Daoy (cell line): ENCODE data around the gene AMOTL1. TPM values are rescaled to one million over a fixed set of nuclear protein-coding genes. Genes with fewer than 3 reads are reported as not detected.
A peak's percentile ranks its signal among the peaks of the same experiment; 100 is the strongest.
"Not testable (repeated sequence)": the region's sequence is repeated elsewhere in the genome, so short reads cannot be mapped to it uniquely, and the experiment has no call there.

Experiments
- DNase-seq: peaks from one replicate; pipeline ENCODE4 v3.0.0-alpha.2; 2015; ENCODE audit warnings: low read depth
- total RNA-seq: library from RNA; depleted of rRNA; stranded (reverse); fragments of >200 nt; shearing (Covaris generic); gene quantifications from 2 replicates; pipeline ENCODE4 v1.2.3, GENCODE V29; 2014

Gene AMOTL1
- total RNA-seq, 1 experiment from 2014 or later = 16.2 TPM

- no peak for DNase-seq
These were observed 2.5 kb downstream of the AMOTL1 start for GRCh38 chr11:94770563-94771120.

GRCh38 chr11:94771390-94771789 is 3.2 kb downstream of the AMOTL1 start:
- no peak for DNase-seq

GRCh38 chr11:94771951-94772350 is 3.8 kb downstream of the AMOTL1 start:
- DNase-seq = no peak

- DNase-seq = no peak
These were observed 5.7 kb downstream of the AMOTL1 start for GRCh38 chr11:94773842-94774241.

- DNase-seq = no peak
These were observed 6.2 kb downstream of the AMOTL1 start for GRCh38 chr11:94774345-94774744.

- no peak for DNase-seq
These were observed 7.6 kb downstream of the AMOTL1 start for GRCh38 chr11:94775567-94776327.

GRCh38 chr11:94776351-94777321 is 8.5 kb downstream of the AMOTL1 start:
- DNase-seq = peak; percentile 61

GRCh38 chr11:94780432-94780831 is 12.3 kb downstream of the AMOTL1 start:
- DNase-seq = no peak

- DNase-seq = no peak
These were observed 13.7 kb downstream of the AMOTL1 start for GRCh38 chr11:94781837-94782236.

- DNase-seq = no peak
These were observed 14.3 kb downstream of the AMOTL1 start for GRCh38 chr11:94782446-94782845.

GRCh38 chr11:94784884-94785283 is 16.7 kb downstream of the AMOTL1 start:
- no peak for DNase-seq

- no peak for DNase-seq
These were observed 17.4 kb downstream of the AMOTL1 start for GRCh38 chr11:94785509-94785908.

- DNase-seq = no peak
These were observed 18.3 kb downstream of the AMOTL1 start for GRCh38 chr11:94786264-94787126.

- DNase-seq = no peak
These were observed 19.6 kb downstream of the AMOTL1 start for GRCh38 chr11:94787801-94788200.

GRCh38 chr11:94788396-94788795 is 20.2 kb downstream of the AMOTL1 start:
- DNase-seq = no peak

- DNase-seq = no peak
These were observed 22.0 kb downstream of the AMOTL1 start for GRCh38 chr11:94790197-94790596.

GRCh38 chr11:94790661-94791180 is 22.6 kb downstream of the AMOTL1 start:
- peak; percentile 48 for DNase-seq

GRCh38 chr11:94791216-94791889 is 23.2 kb downstream of the AMOTL1 start:
- DNase-seq = peak; percentile 54

- not testable (repeated sequence) for DNase-seq
These were observed 23.8 kb downstream of the AMOTL1 start for GRCh38 chr11:94791942-94792341.

GRCh38 chr11:94792451-94792850 is 24.3 kb downstream of the AMOTL1 start:
- DNase-seq = no peak

GRCh38 chr11:94793002-94793401 is 24.8 kb downstream of the AMOTL1 start:
- DNase-seq = no peak
